SH-SY5Y (cell line): ENCODE data around the gene BIN1.

Experiments
- GATA2 ChIP-seq: IDR thresholded peaks from 2 replicates; pipeline ENCODE4 v1.6.1; 2011; ENCODE audit warnings: mild to moderate bottlenecking, low read depth, low read length
- GATA3 ChIP-seq: IDR thresholded peaks from 2 replicates; pipeline ENCODE4 v1.6.1; 2011; ENCODE audit warnings: low read depth, mild to moderate bottlenecking, low read length, moderate library complexity

- TF ChIP-seq GATA2 = no peak
- no peak for TF ChIP-seq GATA3
These were observed 17.5 kb upstream of the BIN1 start for GRCh38 chr2:127124426-127124825.
